Astrocyte of the spinal cord (primary cell): ENCODE results near the gene DQX1.

Source experiments
- DNase-seq: peaks from one replicate; pipeline ENCODE4 v3.0.0; 2011; ENCODE audit warnings: low read depth, low spot score
- H3K4me3 ChIP-seq: 2 replicates; pipeline ENCODE4 v1.5.1; 2011; ENCODE audit warnings: low read depth, mild to moderate bottlenecking, low read length, moderate library complexity
- in situ Hi-C: cut with HindIII; loops from 2 replicates; pipeline ENCODE4 v1.10.0; 2017; ENCODE audit warnings: low sequenced_read_pairs
- TF ChIP-seq, protein P1 (sequence below): IDR thresholded peaks from 2 replicates; pipeline ENCODE4 v1.5.1; 2012; ENCODE audit warnings: low read depth, mild to moderate bottlenecking, low read length, inconsistent platforms

The DQX1 gene, protein sequence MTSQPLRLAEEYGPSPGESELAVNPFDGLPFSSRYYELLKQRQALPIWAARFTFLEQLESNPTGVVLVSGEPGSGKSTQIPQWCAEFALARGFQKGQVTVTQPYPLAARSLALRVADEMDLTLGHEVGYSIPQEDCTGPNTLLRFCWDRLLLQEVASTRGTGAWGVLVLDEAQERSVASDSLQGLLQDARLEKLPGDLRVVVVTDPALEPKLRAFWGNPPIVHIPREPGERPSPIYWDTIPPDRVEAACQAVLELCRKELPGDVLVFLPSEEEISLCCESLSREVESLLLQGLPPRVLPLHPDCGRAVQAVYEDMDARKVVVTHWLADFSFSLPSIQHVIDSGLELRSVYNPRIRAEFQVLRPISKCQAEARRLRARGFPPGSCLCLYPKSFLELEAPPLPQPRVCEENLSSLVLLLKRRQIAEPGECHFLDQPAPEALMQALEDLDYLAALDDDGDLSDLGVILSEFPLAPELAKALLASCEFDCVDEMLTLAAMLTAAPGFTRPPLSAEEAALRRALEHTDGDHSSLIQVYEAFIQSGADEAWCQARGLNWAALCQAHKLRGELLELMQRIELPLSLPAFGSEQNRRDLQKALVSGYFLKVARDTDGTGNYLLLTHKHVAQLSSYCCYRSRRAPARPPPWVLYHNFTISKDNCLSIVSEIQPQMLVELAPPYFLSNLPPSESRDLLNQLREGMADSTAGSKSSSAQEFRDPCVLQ

DNA sequence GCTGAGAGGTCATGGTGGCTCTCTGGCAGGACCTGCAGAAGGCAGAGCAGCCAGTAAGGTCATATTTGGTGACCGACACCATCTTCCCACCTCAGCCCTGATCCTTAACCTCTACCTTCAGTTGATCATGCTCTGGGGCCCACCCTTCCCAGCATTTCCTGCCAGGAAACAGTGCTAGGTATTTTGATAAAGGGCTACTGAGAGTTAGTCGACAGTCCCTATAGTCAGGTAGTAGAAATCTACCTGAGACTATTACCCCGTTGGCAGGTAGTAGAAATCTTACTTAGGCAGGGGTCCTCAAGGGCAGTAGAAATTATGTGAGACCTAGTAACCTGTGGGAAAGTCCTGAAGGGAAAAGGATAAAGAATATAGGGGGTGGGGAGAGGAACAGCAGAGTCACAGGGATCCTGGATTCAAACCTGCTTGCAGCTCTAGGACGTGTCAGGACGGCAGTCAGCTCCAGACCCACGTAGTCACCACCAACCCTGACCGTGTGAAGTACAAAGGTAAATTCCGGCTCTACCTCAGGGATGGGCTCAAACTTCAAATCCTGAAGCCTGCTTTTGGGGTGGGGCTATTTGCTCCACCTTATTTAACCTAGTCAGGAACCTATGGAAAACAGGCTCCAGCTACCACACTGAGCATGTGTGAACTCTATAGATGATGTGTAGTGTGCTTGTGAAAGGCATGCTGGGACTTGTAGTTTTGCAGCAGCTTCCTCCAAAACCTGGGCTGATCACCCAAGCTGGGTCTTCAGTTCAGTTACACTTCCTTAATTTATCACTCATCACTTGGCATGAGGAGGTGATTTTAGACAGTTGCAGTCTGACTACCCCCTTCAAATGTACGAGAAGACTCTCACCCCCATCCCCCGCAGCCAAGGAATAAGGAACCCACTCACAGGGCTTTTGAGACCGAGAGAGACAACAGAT lies at the start of gene DQX1:
TSS of gene DQX1 (minus strand) at position 515 of the 932 bp plus-strand sequence. CDS start at position 13, 502 bp downstream.
- in situ Hi-C loops: no loop called here
- TF ChIP-seq, protein P1, sequence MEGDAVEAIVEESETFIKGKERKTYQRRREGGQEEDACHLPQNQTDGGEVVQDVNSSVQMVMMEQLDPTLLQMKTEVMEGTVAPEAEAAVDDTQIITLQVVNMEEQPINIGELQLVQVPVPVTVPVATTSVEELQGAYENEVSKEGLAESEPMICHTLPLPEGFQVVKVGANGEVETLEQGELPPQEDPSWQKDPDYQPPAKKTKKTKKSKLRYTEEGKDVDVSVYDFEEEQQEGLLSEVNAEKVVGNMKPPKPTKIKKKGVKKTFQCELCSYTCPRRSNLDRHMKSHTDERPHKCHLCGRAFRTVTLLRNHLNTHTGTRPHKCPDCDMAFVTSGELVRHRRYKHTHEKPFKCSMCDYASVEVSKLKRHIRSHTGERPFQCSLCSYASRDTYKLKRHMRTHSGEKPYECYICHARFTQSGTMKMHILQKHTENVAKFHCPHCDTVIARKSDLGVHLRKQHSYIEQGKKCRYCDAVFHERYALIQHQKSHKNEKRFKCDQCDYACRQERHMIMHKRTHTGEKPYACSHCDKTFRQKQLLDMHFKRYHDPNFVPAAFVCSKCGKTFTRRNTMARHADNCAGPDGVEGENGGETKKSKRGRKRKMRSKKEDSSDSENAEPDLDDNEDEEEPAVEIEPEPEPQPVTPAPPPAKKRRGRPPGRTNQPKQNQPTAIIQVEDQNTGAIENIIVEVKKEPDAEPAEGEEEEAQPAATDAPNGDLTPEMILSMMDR: no peak
- H3K4me3 ChIP-seq: no peak within 1 kb of the TSS
- DNase-seq: no peak

DNA sequence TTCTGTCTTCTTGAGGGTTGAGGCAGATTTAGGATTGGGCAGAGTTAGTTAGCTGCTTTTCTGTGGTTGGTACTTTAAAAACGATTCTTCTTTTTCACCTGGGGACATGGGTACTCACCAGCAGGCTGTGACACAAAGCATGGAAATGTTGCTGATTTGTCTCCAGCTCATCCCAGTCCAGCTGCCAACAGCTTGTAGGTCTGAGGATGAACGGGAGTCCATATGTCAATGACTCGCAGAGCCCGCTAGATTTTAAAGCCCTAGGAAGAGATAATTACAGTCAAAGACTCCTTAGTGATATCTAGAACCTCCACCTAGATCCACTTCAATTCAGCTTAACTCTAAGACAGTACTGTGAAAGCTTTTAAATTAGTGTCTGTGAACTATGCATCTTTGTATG lies 49.3 kb upstream of the DQX1 start:
- H3K4me3 ChIP-seq: no peak overlapping the region
- TF ChIP-seq, protein P1: no peak

DNA sequence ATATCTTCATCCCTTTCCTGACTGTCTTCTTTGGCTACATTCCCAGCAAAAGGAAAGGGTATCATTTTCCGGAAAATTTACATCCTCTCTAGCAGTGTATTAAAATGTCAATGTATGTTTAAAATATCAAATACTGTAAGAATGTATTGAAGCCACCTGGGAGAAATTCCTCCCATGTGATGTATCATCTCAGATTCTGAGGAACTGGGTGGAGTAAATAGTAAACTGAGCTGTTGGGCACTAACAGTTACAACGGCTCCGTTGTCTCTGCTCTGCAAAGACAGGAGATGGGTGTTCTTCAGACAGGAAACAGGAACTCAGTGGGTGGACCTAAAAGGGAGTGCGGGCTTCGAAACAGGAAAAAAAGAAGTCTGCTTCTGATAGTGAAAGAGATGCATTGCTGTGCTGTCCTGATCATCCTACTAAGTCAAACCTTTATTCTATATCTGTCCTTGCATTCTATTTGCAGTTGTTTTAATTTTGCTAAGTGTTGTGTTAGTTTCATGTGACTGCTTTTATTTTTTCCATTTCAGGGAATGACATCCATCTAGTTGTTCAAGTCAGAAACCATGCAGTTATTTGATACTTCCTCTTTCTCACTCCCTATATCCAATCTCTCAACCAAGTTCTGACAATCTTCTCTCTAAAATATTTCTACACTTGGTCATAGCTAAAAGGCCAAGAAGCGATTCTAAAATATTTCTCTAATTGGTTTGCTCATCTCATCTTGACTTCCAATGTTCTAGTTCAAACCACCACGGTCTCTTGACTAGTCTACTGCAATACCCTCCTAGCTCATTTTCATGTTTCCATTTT lies 47.9 kb upstream of the DQX1 start:
- in situ Hi-C loops: no loop called here
- no peak overlapping the region for H3K4me3 ChIP-seq
- DNase-seq: peak; percentile 70
- TF ChIP-seq, protein P1: no peak

More for the DNA sequence above, 49.3 kb upstream of the DQX1 start:
- DNase-seq: no peak
- in situ Hi-C loops: no loop called here

DNA sequence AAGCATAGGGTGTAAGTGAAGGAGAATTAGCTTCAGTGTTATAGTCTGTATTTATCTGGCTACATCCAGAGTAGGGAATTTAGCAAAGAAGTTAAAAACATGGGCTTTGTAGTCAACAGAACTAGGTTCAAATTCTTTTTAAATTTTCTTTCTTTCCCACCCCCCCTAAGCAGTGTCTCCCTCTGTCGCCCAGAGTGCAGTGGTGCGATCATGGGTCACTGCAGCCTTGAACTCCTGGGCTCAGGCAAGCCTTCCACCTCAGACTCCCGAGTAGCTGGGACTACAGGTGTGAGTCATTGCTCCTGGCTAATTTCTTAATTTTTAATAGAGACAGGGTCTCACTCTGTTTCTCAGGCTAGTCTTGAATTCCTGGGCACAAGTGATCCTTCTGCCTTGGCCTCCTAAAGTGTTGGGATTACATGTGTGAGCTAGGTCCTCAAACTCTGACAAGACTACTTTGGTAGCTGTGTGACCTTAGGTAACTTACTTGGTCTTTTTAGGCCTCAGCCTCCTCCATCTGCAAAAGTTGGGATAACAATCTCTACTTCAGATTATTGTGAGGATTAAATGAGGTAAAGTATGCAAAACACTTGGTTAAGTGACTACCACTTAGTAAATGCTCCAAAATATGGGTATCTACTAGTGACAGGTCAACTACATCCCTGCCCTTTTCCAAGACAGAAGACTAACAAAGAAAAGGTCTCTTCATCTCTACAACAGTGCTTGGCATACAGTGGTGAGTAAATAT lies 46.3 kb upstream of the DQX1 start:
- in situ Hi-C loops: no loop called here
- TF ChIP-seq, protein P1: no peak
- no peak overlapping the region for H3K4me3 ChIP-seq
- no peak for DNase-seq

DNA sequence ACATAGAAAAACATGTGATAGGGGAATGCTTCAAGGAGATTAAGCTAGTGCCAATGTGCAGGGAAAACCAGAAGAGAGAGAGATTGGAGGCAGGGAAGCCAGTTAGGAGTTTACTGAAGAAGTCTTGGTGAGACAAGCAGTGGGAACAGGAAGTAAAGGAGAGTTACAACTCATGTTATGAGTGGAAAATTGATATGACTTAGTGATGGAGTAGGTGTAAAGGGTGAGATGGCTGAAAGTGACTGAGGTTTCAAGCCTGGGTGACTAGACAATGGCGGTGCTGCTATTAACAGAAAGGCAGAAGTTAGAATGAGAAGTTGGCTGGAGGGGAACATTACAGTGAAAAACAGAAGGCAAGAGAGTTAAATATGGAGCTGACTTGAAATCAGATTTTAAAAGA lies 45.0 kb upstream of the DQX1 start:
- DNase-seq: no peak
- TF ChIP-seq, protein P1: no peak
- in situ Hi-C loops: no loop called here
- H3K4me3 ChIP-seq: no peak overlapping the region
